CD14-positive monocyte (primary cell): ENCODE data around the gene DIAPH1. TPM values are rescaled to one million over a fixed set of nuclear protein-coding genes. Genes with fewer than 3 reads are reported as not detected.
A peak's percentile ranks its signal among the peaks of the same experiment; 100 is the strongest.

ENCODE experiments used
- DNase-seq, 3 donors: peaks; one replicate each; pipeline ENCODE4 v3.0.0-alpha.2; 2011 to 2022
- H2AFZ ChIP-seq: 2 replicates; pipeline ENCODE4 v1.6.0; 2012; ENCODE audit warnings: mild to moderate bottlenecking, low read depth, low read length, inconsistent platforms; ENCODE audit not compliant: insufficient read depth, poor library complexity, severe bottlenecking
- H3K27ac ChIP-seq, 2 donors: 1 replicate in 1 of 2; 2 replicates in 1 of 2; pipeline ENCODE4 v1.5.1; 2012 to 2013; ENCODE audit warnings: low read length in 2 of 2, control low read depth in 1 of 2, inconsistent platforms in 1 of 2, low read depth in 1 of 2, mild to moderate bottlenecking in 1 of 2
- H3K27me3 ChIP-seq, 2 donors: one replicate each; pipeline versions ENCODE4 v1.6.0 to v1.6.1; 2011 to 2013; ENCODE audit warnings: low read length in 2 of 2; ENCODE audit not compliant: control insufficient read depth in 2 of 2, insufficient read depth in 2 of 2
- H3K36me3 ChIP-seq, 2 donors: replicated peaks in 1 of 2; 1 replicate in 1 of 2; 2 replicates in 1 of 2; pipeline versions ENCODE4 v1.5.1 to v1.6.1; 2012 to 2013; ENCODE audit warnings: low read length in 2 of 2, control low read depth in 1 of 2, inconsistent platforms in 1 of 2, mild to moderate bottlenecking in 1 of 2; ENCODE audit not compliant: insufficient read depth in 2 of 2, control insufficient read depth in 1 of 2
- H3K4me1 ChIP-seq, 2 donors: 1 replicate in 1 of 2; 2 replicates in 1 of 2; pipeline versions ENCODE4 v1.5.1 to v1.6.1; 2012 to 2013; ENCODE audit warnings: low read length in 2 of 2, control low read depth in 1 of 2, inconsistent platforms in 1 of 2, mild to moderate bottlenecking in 1 of 2, moderate library complexity in 1 of 2; ENCODE audit not compliant: insufficient read depth in 2 of 2, control insufficient read depth in 1 of 2
- H3K4me2 ChIP-seq: replicated peaks from 2 replicates; pipeline ENCODE3; 2012; ENCODE audit warnings: low read length, moderate library complexity, mild to moderate bottlenecking; ENCODE audit not compliant: poor library complexity, severe bottlenecking; ENCODE audit errors: extremely low read depth
- H3K4me3 ChIP-seq, 3 experiments: fragments of 200-600 bp in 1 of 3; sonication (generic) in 1 of 3; replicated peaks in 1 of 3; 1 replicate in 2 of 3; 2 replicates in 1 of 3; pipeline ENCODE4 v1.5.1; 2011 to 2013; ENCODE audit warnings: low read length in 3 of 3, mild to moderate bottlenecking in 3 of 3, control low read depth in 2 of 3, low read depth in 2 of 3, inconsistent platforms in 1 of 3, moderate library complexity in 1 of 3
- H3K79me2 ChIP-seq: 2 replicates; pipeline ENCODE4 v1.6.0; 2012; ENCODE audit warnings: mild to moderate bottlenecking, control low read depth, inconsistent platforms, low read length, moderate library complexity; ENCODE audit not compliant: insufficient read depth
- H3K9ac ChIP-seq: 2 replicates; pipeline ENCODE4 v1.6.0; 2017; ENCODE audit warnings: low read length, mild to moderate bottlenecking; ENCODE audit not compliant: insufficient read depth, poor library complexity, severe bottlenecking
- H3K9me3 ChIP-seq, 2 donors: replicated peaks in 1 of 2; 1 replicate in 1 of 2; 2 replicates in 1 of 2; pipeline versions ENCODE4 v1.5.1 to v1.6.1; 2012 to 2013; ENCODE audit warnings: low read length in 2 of 2, control low read depth in 1 of 2; ENCODE audit not compliant: control insufficient read depth in 1 of 2, insufficient read depth in 1 of 2
- H4K20me1 ChIP-seq: 2 replicates; pipeline ENCODE4 v1.6.0; 2012; ENCODE audit warnings: mild to moderate bottlenecking, low read length, control low read depth, moderate library complexity; ENCODE audit not compliant: insufficient read depth
- H3K27ac Mint-ChIP-seq, 7 donors: one replicate each; pipeline ENCODE4 v1.8.0; 2020; ENCODE audit warnings: mild to moderate bottlenecking in 7 of 7, mixed read lengths in 7 of 7, moderate library complexity in 6 of 7, inconsistent platforms in 2 of 7
- H3K27me3 Mint-ChIP-seq, 3 donors: one replicate each; pipeline ENCODE4 v1.8.0; 2021 to 2022; ENCODE audit warnings: low read depth in 3 of 3, mild to moderate bottlenecking in 3 of 3, mixed read lengths in 3 of 3, moderate library complexity in 3 of 3, inconsistent platforms in 1 of 3
- H3K36me3 Mint-ChIP-seq, 2 donors: one replicate each; pipeline ENCODE4 v1.8.0; 2020; ENCODE audit warnings: mixed read lengths in 2 of 2, inconsistent platforms in 1 of 2, mild to moderate bottlenecking in 1 of 2
- H3K4me1 Mint-ChIP-seq: one replicate; pipeline ENCODE4 v1.8.0; 2020; ENCODE audit warnings: mild to moderate bottlenecking, mixed read lengths
- H3K4me3 Mint-ChIP-seq, 2 donors: one replicate each; pipeline ENCODE4 v1.8.0; 2020; ENCODE audit warnings: mild to moderate bottlenecking in 2 of 2, mixed read lengths in 2 of 2, moderate library complexity in 1 of 2
- H3K9me3 Mint-ChIP-seq, 7 donors: one replicate each; pipeline ENCODE4 v1.8.0; 2020 to 2022; ENCODE audit warnings: mixed read lengths in 7 of 7, mild to moderate bottlenecking in 6 of 7, moderate library complexity in 6 of 7, inconsistent platforms in 2 of 7
- CTCF ChIP-seq: fragments of 200-600 bp; IDR thresholded peaks from one replicate; pipeline ENCODE4 v1.8.0; 2022; ENCODE audit warnings: antibody characterized with exemption, mild to moderate bottlenecking
- WGBS: methylation state at CpG from one replicate; pipeline ENCODE4 v1.1.5; 2013; ENCODE audit warnings: missing lambda C conversion rate; ENCODE audit not compliant: insufficient coverage; 5-methylcytosine and 5-hydroxymethylcytosine counted together
- intact Hi-C, 2 donors: fragments of 100-400 bp; cut with micrococcal nuclease; formaldehyde crosslinking; loops; one replicate each; pipeline versions ENCODE4 v1.15.0 to v1.15.1; 2023
- polyA plus RNA-seq, 3 donors: library from polyadenylated mRNA; depleted of rRNA in 1 of 3; unstranded in 2 of 3; stranded (reverse) in 1 of 3; fragments of 300-500 nt in 2 of 3; fragments of >200 nt in 1 of 3; fragmentation: Illumina TruSeq in 2 of 3; gene quantifications; 1 replicate in 2 of 3; 2 replicates in 1 of 3; pipeline ENCODE4 v1.2.3, GENCODE V29; 2012 to 2021

DIAPH1 gene
- polyA plus RNA-seq, 3 donors: 60.2 to 140 (median 98.6) TPM

- WGBS: 93% methylated on average over 5 of the region's 7 CpGs
- intact Hi-C loops: no loop called here
- H3K36me3 ChIP-seq: peaks cover 44 to 63% of the 10 kb centered on the region in 2 donors
Measured at GRCh38 chr5:141655020-141655419, 36.2 kb upstream of the DIAPH1 start.

GRCh38 chr5:141654298-141654697, 35.5 kb upstream of the DIAPH1 start:
- H3K4me2 ChIP-seq: no peak overlapping the region
- WGBS: no CpG with 5 or more reads among the region's 2 CpGs
- no peaks in the 10 kb centered on the region for H3K27me3 ChIP-seq
- no peaks in the 10 kb centered on the region for H3K79me2 ChIP-seq
- TF ChIP-seq CTCF: no peak
- Mint-ChIP-seq H3K36me3 (peaks cover 60% of the 10 kb centered on the region in 2 donors), H3K27me3 (peaks cover 0 to 2% (median 2%) of the 10 kb centered on the region in 3 donors), H3K4me1 (peaks cover 21% of the 10 kb centered on the region), H3K27ac (no peak overlapping the region), H3K4me3 (no peak overlapping the region), H3K9me3 (peaks cover 0 to 2% (median 0%) of the 10 kb centered on the region in 7 donors)
- H4K20me1 ChIP-seq: no peaks in the 10 kb centered on the region
- no peak overlapping the region for H3K9ac ChIP-seq
- no peak overlapping the region for H2AFZ ChIP-seq
- peaks cover 13 to 20% of the 10 kb centered on the region in 2 donors for H3K4me1 ChIP-seq
- no peak for DNase-seq
- H3K9me3 ChIP-seq: no peaks in the 10 kb centered on the region
- intact Hi-C loops: no loop called here
- no peak overlapping the region for H3K4me3 ChIP-seq
- peaks cover 43 to 56% of the 10 kb centered on the region in 2 donors for H3K36me3 ChIP-seq
- no peak overlapping the region for H3K27ac ChIP-seq

More at GRCh38 chr5:141655020-141655419, 36.2 kb upstream of the DIAPH1 start:
- no peak for TF ChIP-seq CTCF
- H3K4me3 ChIP-seq: no peak overlapping the region
- no peak for DNase-seq
- H3K27ac ChIP-seq: no peak overlapping the region
- H3K27me3 ChIP-seq: no peaks in the 10 kb centered on the region
- H3K4me1 ChIP-seq: peaks cover 13 to 16% of the 10 kb centered on the region in 2 donors
- H3K9me3 ChIP-seq: no peaks in the 10 kb centered on the region
- H2AFZ ChIP-seq: no peak overlapping the region
- peaks cover 0 to 2% (median 0%) of the 10 kb centered on the region in 7 donors for H3K9me3 Mint-ChIP-seq
- H4K20me1 ChIP-seq: no peaks in the 10 kb centered on the region
- H3K27ac Mint-ChIP-seq: peak overlapping the region in 2 of 7 donors; percentile 15 to 44
- H3K27me3 Mint-ChIP-seq: peaks cover 0 to 2% (median 2%) of the 10 kb centered on the region in 3 donors
- no peak overlapping the region for H3K4me3 Mint-ChIP-seq
- H3K9ac ChIP-seq: no peak overlapping the region
- H3K79me2 ChIP-seq: no peaks in the 10 kb centered on the region
- H3K4me2 ChIP-seq: no peak overlapping the region
- peaks cover 61 to 64% of the 10 kb centered on the region in 2 donors for H3K36me3 Mint-ChIP-seq
- peaks cover 18% of the 10 kb centered on the region for H3K4me1 Mint-ChIP-seq
